GM06990 (cell line): ENCODE data around the gene RNF4.

Experiments used
- DNase-seq: peaks from one replicate; pipeline ENCODE4 v3.0.0-alpha.2; 2011; ENCODE audit not compliant: insufficient read length; ENCODE audit errors: extremely low read depth
- H3K27me3 ChIP-seq: replicated peaks from 2 replicates; pipeline ENCODE4 v1.6.0; 2011; ENCODE audit warnings: low read length; ENCODE audit not compliant: control insufficient read depth, insufficient read depth
- H3K36me3 ChIP-seq: 2 replicates; pipeline ENCODE4 v1.5.1; 2011; ENCODE audit warnings: low read length; ENCODE audit not compliant: control insufficient read depth, insufficient read depth
- H3K4me3 ChIP-seq: replicated peaks from 2 replicates; pipeline ENCODE4 v1.5.1; 2011; ENCODE audit warnings: low read depth, mild to moderate bottlenecking, control low read depth, low read length
- TF ChIP-seq, protein P1 (sequence below): IDR thresholded peaks from 2 replicates; pipeline ENCODE4 v1.5.1; 2011; ENCODE audit warnings: low read length, control low read depth, mild to moderate bottlenecking, inconsistent platforms; ENCODE audit not compliant: insufficient read depth, poor library complexity, severe bottlenecking

Gene RNF4

DNA sequence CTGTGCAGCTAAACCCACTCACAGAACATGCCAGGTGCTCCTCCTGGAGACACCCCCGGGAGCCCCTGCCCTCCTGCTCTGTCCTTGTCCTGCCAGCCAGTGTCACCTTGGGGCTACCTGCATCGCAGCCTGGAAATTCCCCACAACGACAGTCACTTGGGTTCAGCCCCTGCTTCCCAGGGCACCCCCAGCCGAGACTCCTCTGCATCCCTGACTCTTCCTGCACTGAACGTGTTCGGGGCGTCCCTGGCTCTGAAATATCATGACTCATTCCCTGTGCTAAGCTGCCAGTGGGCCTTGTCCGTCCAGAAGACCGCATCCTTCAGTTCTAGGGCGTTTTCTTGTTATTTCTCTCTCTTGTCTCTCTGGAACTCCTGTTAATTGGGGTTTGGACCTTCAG, 44.3 kb upstream of the RNF4 start:
- TF ChIP-seq, protein P1, sequence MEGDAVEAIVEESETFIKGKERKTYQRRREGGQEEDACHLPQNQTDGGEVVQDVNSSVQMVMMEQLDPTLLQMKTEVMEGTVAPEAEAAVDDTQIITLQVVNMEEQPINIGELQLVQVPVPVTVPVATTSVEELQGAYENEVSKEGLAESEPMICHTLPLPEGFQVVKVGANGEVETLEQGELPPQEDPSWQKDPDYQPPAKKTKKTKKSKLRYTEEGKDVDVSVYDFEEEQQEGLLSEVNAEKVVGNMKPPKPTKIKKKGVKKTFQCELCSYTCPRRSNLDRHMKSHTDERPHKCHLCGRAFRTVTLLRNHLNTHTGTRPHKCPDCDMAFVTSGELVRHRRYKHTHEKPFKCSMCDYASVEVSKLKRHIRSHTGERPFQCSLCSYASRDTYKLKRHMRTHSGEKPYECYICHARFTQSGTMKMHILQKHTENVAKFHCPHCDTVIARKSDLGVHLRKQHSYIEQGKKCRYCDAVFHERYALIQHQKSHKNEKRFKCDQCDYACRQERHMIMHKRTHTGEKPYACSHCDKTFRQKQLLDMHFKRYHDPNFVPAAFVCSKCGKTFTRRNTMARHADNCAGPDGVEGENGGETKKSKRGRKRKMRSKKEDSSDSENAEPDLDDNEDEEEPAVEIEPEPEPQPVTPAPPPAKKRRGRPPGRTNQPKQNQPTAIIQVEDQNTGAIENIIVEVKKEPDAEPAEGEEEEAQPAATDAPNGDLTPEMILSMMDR, result no peak
- H3K4me3 ChIP-seq, result no peak overlapping the region
- peaks cover 3% of the 10 kb centered on the region for H3K27me3 ChIP-seq
- DNase-seq, result no peak
- H3K36me3 ChIP-seq, result no peaks in the 10 kb centered on the region

DNA sequence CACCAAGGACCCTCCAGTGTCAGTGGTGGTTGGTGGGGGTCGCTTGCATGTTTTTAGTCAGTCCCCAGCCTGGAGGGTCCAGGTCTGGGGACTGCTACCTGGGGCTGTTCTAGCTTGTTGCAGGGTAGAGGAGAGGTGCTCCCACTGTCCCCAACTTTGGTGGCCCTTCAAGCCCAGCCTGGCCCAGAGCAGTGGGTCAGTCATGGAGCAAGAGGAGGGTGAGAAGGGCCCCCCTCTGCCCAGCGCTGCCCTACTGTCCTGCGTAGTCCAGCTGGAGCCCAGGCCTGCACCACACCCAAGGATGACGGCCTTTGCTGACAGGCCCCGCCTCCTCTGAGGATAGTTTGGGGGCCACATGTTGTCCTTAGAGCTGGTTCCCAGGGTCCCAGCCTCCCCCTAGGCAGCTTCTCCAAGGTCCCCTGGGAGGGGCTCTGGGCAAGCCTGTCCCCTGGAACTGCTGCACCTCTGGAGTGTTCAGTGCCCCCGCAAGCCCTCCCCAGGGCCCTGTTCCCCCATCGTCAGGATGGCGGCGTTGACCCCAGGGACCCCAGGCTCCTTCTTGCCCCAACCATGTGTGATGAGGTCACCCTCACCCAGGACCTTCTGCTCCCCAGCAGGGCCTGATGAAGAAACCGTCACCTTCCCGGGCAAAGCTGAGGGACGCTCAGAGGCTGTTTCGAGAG, 43.4 kb upstream of the RNF4 start:
- no peak for DNase-seq
- TF ChIP-seq, protein P1, result no peak
- no peaks in the 10 kb centered on the region for H3K36me3 ChIP-seq
- H3K4me3 ChIP-seq, result no peak overlapping the region
- no peaks in the 10 kb centered on the region; the same call in 1 of the 2 replicates for H3K27me3 ChIP-seq

GRCh38 chr4:2426069-2426397, 42.9 kb upstream of the RNF4 start:
- no peak for DNase-seq

DNA sequence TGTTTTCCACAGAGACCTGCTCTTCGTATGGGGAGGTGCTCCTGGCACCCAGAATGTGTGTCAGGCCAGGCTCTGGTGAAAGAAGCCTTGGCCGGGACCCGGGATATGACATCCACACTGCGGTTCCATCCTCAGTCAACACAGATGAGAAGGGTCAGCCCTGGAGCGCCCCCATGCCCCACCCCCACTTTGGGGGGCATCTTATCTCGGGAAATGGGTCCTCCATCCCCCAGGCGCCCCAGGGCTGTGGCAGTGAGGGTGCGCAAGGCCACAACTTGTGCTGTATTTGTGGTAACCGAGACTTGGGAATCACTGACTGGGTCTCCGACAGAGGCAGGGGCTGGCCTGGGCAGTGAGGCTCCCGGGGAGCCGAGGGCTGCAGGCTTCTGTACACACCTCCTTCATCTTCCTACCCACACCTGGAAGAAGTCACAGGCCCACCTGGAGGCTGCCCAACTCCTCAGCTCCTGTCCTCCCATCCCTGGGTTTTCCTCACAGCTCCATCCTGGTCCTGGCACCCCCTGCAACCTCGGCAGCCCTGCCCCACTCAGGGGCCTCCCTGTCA, 42.1 kb upstream of the RNF4 start:
- no peaks in the 10 kb centered on the region for H3K27me3 ChIP-seq
- TF ChIP-seq, protein P1, result no peak
- DNase-seq, result no peak
- H3K4me3 ChIP-seq, result no peak overlapping the region
- no peaks in the 10 kb centered on the region for H3K36me3 ChIP-seq

More at GRCh38 chr4:2426069-2426397, 42.9 kb upstream of the RNF4 start:
- no peaks in the 10 kb centered on the region for H3K36me3 ChIP-seq
- TF ChIP-seq, protein P1, result no peak
- no peak overlapping the region for H3K4me3 ChIP-seq
- no peaks in the 10 kb centered on the region for H3K27me3 ChIP-seq

- TF ChIP-seq, protein P1, result no peak
- Histone ChIP-seq H3K4me3 (no peak overlapping the region), H3K27me3 (no peaks in the 10 kb centered on the region), H3K36me3 (no peaks in the 10 kb centered on the region)
- DNase-seq, result no peak
These were observed 41.2 kb upstream of the RNF4 start for GRCh38 chr4:2427383-2428334.
